Natural killer cell treated with Interleukin-12 subunit alpha and Interleukin-12 subunit beta and Interleukin-15 and Interleukin-18, amount 100 ng/mL, for 72 hours (primary cell): ENCODE data around the gene PPP1R12B. TPM values are rescaled to one million over a fixed set of nuclear protein-coding genes. Genes with fewer than 3 reads are reported as not detected.

Experiments
- ATAC-seq, 2 donors: fragments of 150-1000 bp; cut with Tn5 transposase in 1 of 2; sonication (Bioruptor Pico), chemical (Tn5 transposase) in 1 of 2; 2 replicates each; pipeline ENCODE4 v1.10.0; 2021
- DNase-seq: peaks from one replicate; pipeline ENCODE4 v3.0.0; 2022; ENCODE audit warnings: low spot score
- H3K27ac Mint-ChIP-seq, 2 donors: 1 replicate in 1 of 2; 2 replicates in 1 of 2; pipeline ENCODE4 v1.8.0; 2022; ENCODE audit warnings: mixed read lengths in 2 of 2, mild to moderate bottlenecking in 1 of 2, moderate library complexity in 1 of 2
- H3K27me3 Mint-ChIP-seq, 2 donors: 1 replicate in 1 of 2; 2 replicates in 1 of 2; pipeline ENCODE4 v1.8.0; 2022; ENCODE audit warnings: mixed read lengths in 2 of 2
- H3K36me3 Mint-ChIP-seq: one replicate; pipeline ENCODE4 v1.8.0; 2022; ENCODE audit warnings: mixed read lengths
- H3K4me1 Mint-ChIP-seq, 2 donors: 1 replicate in 1 of 2; 2 replicates in 1 of 2; pipeline ENCODE4 v1.8.0; 2022; ENCODE audit warnings: low read depth in 2 of 2, mixed read lengths in 2 of 2, mild to moderate bottlenecking in 1 of 2
- H3K4me3 Mint-ChIP-seq: one replicate; pipeline ENCODE4 v1.8.0; 2022; ENCODE audit warnings: mixed read lengths
- H3K9me3 Mint-ChIP-seq: 2 replicates; pipeline ENCODE4 v1.8.0; 2022; ENCODE audit warnings: mixed read lengths
- total RNA-seq, 2 donors: library from RNA; stranded (reverse); gene quantifications; one replicate each; pipeline ENCODE4 v1.2.3, GENCODE V29; 2022

Gene PPP1R12B
- total RNA-seq, 2 donors from 2014 or later: 27.1 to 51.8 TPM

DNA sequence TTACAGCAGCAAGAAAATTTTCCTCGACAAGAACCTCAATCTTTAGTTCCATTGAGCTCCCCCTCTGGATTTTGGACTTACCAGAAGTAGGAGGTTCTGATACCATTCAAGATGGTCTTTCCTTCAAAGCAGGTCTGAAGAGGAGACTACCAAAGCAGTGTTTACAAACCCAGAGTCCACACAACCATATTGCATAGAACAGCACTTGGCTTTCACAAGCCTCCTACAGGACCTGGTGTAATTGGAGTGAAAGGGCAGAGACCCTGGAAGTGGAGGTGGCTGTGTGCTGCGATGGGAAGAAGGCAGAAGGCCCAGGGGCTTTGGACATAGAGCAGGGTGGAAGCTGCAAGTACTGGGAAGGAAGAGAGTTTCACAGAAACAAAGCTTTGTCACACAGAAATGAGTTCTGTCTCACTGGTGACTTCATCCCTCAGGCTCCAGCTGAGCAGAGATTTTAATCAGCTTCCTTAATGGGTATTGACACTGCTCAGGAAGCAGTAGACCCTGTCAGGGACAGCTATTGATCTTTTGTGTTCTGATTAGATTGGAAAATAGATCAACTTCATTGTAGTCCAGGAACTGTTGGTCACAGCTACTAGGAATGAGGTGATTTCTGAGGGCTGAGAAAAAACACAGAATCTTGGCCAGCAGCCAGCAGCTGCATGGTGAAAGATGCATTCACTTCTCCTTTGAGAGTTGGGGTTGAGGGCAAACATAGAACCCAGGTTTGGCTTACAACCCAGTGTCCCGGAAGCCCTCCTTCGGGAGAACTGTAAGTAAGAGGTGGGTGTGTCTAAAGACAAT, 237.7 kb downstream of the PPP1R12B start:
- H3K27me3 Mint-ChIP-seq: no peaks in the 10 kb centered on the region
- H3K27ac Mint-ChIP-seq: peak overlapping the region in 1 of 2 donors; percentile 20
- DNase-seq (no peak), ATAC-seq (no peak)
- peaks cover 0 to 7% of the 10 kb centered on the region in 2 donors for H3K4me1 Mint-ChIP-seq
- no peaks in the 10 kb centered on the region for H3K9me3 Mint-ChIP-seq
- no peak overlapping the region for H3K4me3 Mint-ChIP-seq
- H3K36me3 Mint-ChIP-seq: peaks cover 1% of the 10 kb centered on the region

DNA sequence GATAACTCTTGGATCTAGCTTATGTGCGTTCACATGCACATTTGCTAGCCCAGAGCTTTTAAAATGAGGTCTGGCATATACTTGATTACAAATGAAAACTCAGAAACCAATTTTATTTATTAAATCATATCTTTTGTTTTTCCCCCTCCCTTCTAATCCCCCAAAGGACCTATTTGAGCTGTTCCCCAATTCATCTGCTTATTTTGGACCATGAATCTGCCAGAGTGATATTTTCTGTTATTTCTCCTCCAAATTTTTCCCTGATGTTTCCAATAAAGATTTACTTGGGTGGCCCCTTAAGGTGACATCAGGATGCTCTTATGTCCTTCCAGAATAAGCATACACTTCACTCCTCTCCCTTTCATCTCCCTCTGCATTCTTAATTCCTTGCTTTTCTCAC, 238.4 kb downstream of the PPP1R12B start:
- ATAC-seq (no peak), DNase-seq (no peak)
- Mint-ChIP-seq H3K36me3 (no peaks in the 10 kb centered on the region), H3K27me3 (no peaks in the 10 kb centered on the region), H3K4me3 (no peak overlapping the region), H3K4me1 (peaks cover 0 to 7% of the 10 kb centered on the region in 2 donors), H3K9me3 (no peaks in the 10 kb centered on the region), H3K27ac (no peak overlapping the region)

DNA sequence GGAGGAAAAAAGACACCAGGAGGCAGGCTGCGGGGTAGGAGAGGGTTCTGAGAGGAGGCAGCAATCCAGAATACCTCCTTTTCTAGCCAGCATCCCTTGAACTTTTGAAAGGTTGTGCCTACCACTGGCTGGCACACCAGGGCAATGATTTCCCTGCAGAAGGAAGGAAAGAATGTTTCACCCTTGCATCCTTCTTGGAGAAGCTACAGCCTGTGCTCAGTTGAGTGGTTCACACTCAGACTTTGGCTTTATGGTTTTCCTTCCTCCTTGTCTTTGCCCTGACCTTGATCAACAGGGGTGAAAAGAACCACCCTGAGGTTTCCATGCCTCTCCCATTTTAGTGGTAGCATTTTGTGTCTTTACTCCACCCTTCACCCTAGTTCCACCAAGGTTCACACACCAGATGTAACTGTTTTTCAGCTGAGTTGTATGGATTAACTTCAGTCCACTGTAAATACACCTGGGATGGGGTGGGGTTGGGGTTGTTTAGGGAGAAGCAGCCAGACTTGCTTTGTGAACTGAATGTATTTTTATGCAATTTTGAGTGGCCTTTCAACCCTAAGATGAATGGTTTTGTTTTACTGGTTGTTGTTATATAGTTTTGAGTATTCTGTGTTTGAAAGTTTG, 239.5 kb downstream of the PPP1R12B start:
- no peaks in the 10 kb centered on the region for H3K36me3 Mint-ChIP-seq
- H3K4me1 Mint-ChIP-seq: peaks cover 0 to 7% of the 10 kb centered on the region in 2 donors
- DNase-seq: no peak
- H3K27me3 Mint-ChIP-seq: no peaks in the 10 kb centered on the region
- ATAC-seq: no peak
- H3K27ac Mint-ChIP-seq: no peak overlapping the region
- H3K4me3 Mint-ChIP-seq: no peak overlapping the region
- H3K9me3 Mint-ChIP-seq: no peaks in the 10 kb centered on the region

DNA sequence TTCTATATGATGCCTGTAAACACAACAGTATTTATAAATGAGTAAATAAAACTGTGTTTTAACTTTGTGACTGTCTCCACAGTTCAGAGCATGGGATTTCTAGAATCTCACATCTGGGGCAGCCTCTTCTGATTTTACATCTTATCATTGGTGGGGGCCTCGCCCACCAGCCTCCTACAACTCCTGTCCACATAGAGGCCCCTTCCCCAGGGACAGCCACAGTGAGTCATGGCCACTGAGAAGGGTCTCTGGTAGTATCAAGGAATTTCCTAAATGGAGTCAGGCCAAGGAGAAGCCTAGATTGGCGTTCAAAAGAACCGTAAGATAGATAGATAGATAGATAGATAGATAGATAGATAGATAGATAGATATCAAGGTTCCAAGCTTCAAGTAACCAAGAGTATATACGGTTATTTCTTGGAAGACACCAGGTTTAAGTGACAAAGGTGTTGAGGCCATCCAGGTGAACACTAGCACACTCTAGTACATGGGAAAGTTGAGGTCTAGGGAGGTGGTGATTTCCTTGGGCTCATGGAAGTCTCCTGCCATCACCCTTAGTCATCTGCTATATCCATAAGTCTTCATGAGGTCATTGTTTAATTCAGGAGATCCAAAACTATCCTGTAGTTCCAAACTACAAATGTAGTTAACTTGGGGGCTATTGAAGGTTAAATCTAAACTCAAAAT, 240.1 kb downstream of the PPP1R12B start:
- no peak overlapping the region for H3K27ac Mint-ChIP-seq
- no peak for DNase-seq

DNA sequence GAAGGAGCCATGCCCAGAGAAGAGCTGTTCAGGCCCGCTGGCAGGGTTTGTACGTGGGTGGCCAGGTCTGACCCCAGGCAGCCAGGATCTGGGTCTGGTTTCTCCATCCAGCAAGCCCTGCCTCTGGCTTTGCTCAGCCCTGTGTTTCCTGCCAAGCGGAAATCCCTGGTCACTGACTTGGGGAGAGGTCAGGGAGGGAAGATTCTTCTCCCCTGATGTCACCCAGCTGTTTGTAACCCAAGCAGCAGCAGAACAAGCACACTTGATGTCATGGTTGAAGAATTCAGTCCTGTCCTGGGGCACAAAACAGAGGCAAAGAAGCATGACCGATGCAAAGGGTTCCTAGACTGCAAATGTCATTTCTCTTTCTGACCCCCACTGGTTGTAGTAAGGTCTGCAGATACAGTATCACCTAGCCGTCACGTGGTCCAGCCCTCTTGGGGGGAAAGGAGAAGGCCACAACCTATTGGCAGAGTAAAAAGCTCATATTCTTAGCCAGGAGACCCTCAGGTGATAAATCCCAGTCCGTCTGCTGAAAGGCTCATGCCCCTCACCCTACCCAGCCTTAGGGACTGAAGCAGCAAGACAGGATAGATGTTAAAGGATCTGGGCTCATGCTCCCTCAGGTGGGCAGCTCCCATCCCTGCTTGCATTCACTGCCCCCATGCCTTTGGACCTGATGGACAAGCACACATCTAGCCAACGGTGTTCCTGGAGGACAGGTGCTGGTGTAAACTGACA, 240.9 kb downstream of the PPP1R12B start:
- Mint-ChIP-seq H3K36me3 (no peaks in the 10 kb centered on the region), H3K27me3 (no peaks in the 10 kb centered on the region), H3K27ac (no peak overlapping the region), H3K4me1 (peaks cover 0 to 7% of the 10 kb centered on the region in 2 donors), H3K4me3 (no peak overlapping the region), H3K9me3 (no peaks in the 10 kb centered on the region)
- ATAC-seq (no peak), DNase-seq (no peak)

More for the DNA sequence above, 240.1 kb downstream of the PPP1R12B start:
- H3K9me3 Mint-ChIP-seq: no peaks in the 10 kb centered on the region
- H3K4me3 Mint-ChIP-seq: no peak overlapping the region
- H3K27me3 Mint-ChIP-seq: no peaks in the 10 kb centered on the region
- H3K4me1 Mint-ChIP-seq: peaks cover 0 to 7% of the 10 kb centered on the region in 2 donors
- no peak for ATAC-seq
- H3K36me3 Mint-ChIP-seq: no peaks in the 10 kb centered on the region

DNA sequence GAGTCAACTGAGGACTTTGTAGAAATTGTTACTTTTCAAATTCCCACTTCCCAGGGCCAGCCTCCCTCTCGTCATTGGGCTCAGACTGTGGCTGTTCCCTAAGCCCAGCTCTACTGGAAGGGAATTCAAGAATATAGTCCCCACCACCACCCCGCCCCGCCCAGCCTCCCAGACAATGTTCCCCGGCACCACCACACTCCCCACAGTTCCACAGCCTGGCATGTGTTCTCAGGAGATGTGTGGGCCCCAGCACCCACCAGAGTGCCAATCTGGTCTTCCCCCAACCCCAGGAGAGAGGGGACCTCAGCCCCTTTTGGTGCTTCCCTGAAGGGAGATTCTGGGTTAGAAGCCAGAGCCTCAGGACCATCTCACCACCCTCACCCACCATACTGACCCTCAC, 241.6 kb downstream of the PPP1R12B start:
- Mint-ChIP-seq H3K9me3 (no peaks in the 10 kb centered on the region), H3K27me3 (no peaks in the 10 kb centered on the region), H3K27ac (no peak overlapping the region), H3K4me3 (no peak overlapping the region), H3K36me3 (no peaks in the 10 kb centered on the region), H3K4me1 (peaks cover 0 to 7% of the 10 kb centered on the region in 2 donors)
- DNase-seq (no peak), ATAC-seq (no peak)

DNA sequence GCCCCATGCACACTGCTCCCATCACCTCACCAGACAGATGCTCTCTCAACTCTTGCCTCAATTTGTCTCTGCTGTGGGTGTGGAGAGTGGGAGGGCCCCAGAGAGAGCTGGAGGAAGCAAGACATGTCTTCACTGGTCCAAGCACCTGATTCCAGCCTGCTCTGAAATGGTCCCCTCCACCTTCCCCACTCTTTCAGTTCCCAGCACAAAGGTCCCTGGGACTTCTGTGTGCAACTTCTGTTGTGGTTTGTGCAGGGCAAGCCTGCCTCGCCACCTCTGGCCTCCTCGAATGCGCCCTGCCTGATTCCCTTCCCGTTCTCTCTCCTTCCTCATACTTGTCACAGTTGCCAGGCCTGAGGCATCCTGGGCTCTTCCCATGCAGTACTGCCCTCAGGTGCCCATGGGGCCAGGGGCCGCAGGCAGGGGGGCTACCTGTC, 242.5 kb downstream of the PPP1R12B start:
- Mint-ChIP-seq H3K27me3 (no peaks in the 10 kb centered on the region), H3K9me3 (no peaks in the 10 kb centered on the region), H3K27ac (no peak overlapping the region), H3K4me3 (no peak overlapping the region), H3K4me1 (peaks cover 0 to 7% of the 10 kb centered on the region in 2 donors), H3K36me3 (no peaks in the 10 kb centered on the region)
- DNase-seq (no peak), ATAC-seq (peak in 1 of 2 donors; percentile 25)

DNA sequence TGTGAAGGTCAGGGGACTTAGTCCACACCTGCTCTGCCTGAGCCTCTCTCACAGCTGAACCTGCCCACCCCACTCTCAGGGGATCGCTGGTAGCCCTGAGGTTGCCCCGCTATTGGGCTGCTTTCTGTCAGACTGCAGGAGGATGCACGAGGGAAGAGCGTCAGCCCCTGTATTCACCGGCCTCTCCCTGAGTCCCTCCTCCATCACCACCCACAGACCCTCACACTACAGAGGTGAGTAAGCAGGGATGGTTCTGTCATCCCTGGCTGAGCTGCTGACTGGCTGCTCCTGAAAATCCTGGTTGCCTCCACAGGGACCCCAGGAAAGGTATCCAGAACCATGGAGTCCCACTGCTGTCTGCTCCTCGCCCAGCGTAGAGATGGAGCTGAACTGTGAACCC, 243.0 kb downstream of the PPP1R12B start:
- no peaks in the 10 kb centered on the region for H3K27me3 Mint-ChIP-seq
- ATAC-seq (no peak), DNase-seq (no peak)
- no peaks in the 10 kb centered on the region for H3K9me3 Mint-ChIP-seq
- no peak overlapping the region for H3K4me3 Mint-ChIP-seq
- H3K36me3 Mint-ChIP-seq: no peaks in the 10 kb centered on the region
- no peak overlapping the region for H3K27ac Mint-ChIP-seq
- H3K4me1 Mint-ChIP-seq: peaks cover 0 to 10% of the 10 kb centered on the region in 2 donors

DNA sequence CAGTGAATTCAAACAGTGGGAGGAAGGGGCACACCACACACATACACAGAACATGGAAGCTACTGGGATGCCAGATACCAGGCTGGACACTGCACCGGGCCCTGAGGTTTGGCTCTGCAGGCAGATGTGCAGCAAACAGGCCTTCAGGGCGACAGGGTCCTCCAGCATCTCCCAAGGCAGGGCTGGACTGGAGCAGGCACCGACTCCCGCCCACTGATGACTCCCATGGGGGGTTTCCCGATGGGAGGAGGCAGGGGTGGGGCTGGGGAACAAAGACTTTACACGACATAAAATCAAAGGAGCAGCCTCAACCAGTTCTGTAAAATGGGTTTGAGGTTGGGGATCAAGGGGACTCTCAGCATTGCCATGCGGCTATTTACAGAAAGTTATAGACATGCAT, 243.6 kb downstream of the PPP1R12B start:
- DNase-seq (no peak), ATAC-seq (no peak)
- H3K4me1 Mint-ChIP-seq: peaks cover 0 to 9% of the 10 kb centered on the region in 2 donors
- H3K4me3 Mint-ChIP-seq: no peak overlapping the region
- no peak overlapping the region for H3K27ac Mint-ChIP-seq
- H3K36me3 Mint-ChIP-seq: no peaks in the 10 kb centered on the region
- no peaks in the 10 kb centered on the region for H3K27me3 Mint-ChIP-seq
- H3K9me3 Mint-ChIP-seq: no peaks in the 10 kb centered on the region

DNA sequence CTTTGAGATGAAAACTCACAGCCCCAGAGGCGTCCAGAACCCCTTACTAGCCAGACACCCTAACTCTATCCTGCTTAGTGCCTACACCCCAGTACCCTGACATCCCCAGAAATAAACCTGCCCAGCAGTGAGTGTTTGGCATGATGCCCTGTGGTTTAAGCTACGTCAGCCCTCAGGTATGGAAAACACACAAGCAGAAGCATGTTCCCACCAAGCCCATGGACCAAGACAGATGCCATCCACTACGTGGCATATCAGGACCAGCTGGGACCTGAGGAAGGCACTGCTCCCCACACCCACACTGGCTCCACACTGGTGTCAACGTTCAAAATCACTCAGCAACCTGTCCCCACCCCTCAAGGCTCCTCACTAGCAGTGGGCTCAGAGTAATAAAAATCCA, 245.3 kb downstream of the PPP1R12B start:
- DNase-seq (no peak), ATAC-seq (no peak)
- no peak overlapping the region for H3K4me3 Mint-ChIP-seq
- no peak overlapping the region for H3K27ac Mint-ChIP-seq
- no peaks in the 10 kb centered on the region for H3K27me3 Mint-ChIP-seq
- H3K9me3 Mint-ChIP-seq: no peaks in the 10 kb centered on the region
- H3K36me3 Mint-ChIP-seq: no peaks in the 10 kb centered on the region
- H3K4me1 Mint-ChIP-seq: peaks cover 0 to 3% of the 10 kb centered on the region in 2 donors

DNA sequence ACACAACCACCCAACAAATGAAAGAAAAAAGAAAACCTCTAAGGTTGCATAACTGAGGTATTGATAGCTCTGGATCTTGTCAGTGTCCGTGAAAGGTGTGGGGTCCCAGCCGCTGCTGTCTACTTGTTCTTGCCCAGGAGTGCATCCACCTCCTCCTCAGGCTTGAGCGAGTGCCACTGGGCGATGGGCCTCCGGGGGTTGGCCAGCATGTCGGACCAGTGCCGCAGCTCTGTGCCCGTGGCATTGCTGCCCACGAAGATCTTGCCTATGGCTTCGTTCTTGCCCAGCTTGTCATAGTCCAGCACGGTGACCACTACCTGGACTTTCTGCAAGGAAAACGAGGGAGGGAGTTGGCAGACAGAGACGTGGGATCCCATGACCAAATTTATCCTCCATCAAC, 248.1 kb downstream of the PPP1R12B start:
- Mint-ChIP-seq H3K27ac (no peak overlapping the region), H3K4me1 (peaks cover 0 to 3% of the 10 kb centered on the region in 2 donors), H3K27me3 (no peaks in the 10 kb centered on the region), H3K9me3 (no peaks in the 10 kb centered on the region), H3K4me3 (no peak overlapping the region), H3K36me3 (no peaks in the 10 kb centered on the region)
- no peak for ATAC-seq
- no peak for DNase-seq

DNA sequence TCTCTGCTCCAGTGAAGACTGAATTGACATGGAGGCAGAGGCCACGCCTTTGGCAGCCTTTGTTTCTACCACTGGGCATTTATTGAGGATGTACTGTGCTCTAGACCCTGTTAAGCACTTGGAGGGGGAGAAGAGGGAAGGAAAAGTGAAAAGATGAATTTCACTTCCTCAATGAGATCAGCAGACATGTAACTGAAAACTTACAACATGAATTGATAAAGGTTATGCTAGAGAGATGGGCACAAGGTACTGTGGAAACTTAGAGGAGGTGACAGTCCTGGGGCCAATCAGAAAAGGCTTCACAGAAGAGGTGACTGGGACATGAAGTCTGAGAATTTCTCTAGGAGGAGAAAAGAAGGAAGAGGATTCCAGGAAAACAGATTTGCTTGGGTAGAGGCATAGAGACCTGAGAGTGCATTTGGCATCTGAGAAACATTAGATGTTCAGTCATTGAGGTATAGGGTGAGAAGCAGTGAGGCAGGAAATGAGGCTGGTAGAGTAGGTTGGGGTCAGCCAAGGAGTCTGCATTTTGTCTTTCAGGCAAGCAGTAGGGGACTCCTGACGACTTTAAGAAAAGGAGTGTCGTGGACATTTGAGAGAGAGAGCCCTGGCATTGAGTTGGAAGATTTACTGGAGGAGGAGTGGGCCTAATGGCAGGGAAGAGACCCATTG, 248.7 kb downstream of the PPP1R12B start:
- H3K27me3 Mint-ChIP-seq: no peaks in the 10 kb centered on the region
- H3K4me3 Mint-ChIP-seq: no peak overlapping the region
- no peak overlapping the region for H3K27ac Mint-ChIP-seq
- H3K36me3 Mint-ChIP-seq: no peaks in the 10 kb centered on the region
- DNase-seq (no peak), ATAC-seq (no peak)
- H3K4me1 Mint-ChIP-seq: peaks cover 0 to 3% of the 10 kb centered on the region in 2 donors
- no peaks in the 10 kb centered on the region for H3K9me3 Mint-ChIP-seq
